Trophoblast cell (in vitro differentiated cells and primary cell): ENCODE results near the gene ADD1.

Experiments used
- DNase-seq, 2 donors: peaks; one replicate each; pipeline ENCODE4 v3.0.0-alpha.2; 2016
- H2AFZ ChIP-seq: 2 replicates; pipeline ENCODE4 v1.6.1; 2013; ENCODE audit warnings: low read length, moderate library complexity, mild to moderate bottlenecking; ENCODE audit not compliant: insufficient read depth, poor library complexity
- H2AK5ac ChIP-seq: 2 replicates; pipeline ENCODE4 v1.6.1; 2013; ENCODE audit warnings: mild to moderate bottlenecking, low read length
- H2BK120ac ChIP-seq: 2 replicates; pipeline ENCODE4 v1.6.1; 2013; ENCODE audit warnings: low read length, mild to moderate bottlenecking, moderate library complexity; ENCODE audit not compliant: insufficient read depth, poor library complexity
- H2BK12ac ChIP-seq: 2 replicates; pipeline ENCODE4 v1.6.1; 2013; ENCODE audit warnings: mild to moderate bottlenecking, low read length, moderate library complexity
- H2BK5ac ChIP-seq: 2 replicates; pipeline ENCODE4 v1.6.1; 2013; ENCODE audit warnings: low read length, low read depth, moderate library complexity, mild to moderate bottlenecking; ENCODE audit not compliant: poor library complexity
- H3K14ac ChIP-seq: 2 replicates; pipeline ENCODE4 v1.6.1; 2013; ENCODE audit warnings: mild to moderate bottlenecking, low read length
- H3K18ac ChIP-seq: 2 replicates; pipeline ENCODE4 v1.6.1; 2013; ENCODE audit warnings: mild to moderate bottlenecking, low read length
- H3K23ac ChIP-seq: 2 replicates; pipeline ENCODE4 v1.6.1; 2013; ENCODE audit warnings: low read length
- H3K27ac ChIP-seq: 2 replicates; pipeline ENCODE4 v1.5.1; 2013; ENCODE audit warnings: low read depth, mild to moderate bottlenecking, inconsistent platforms, low read length, moderate library complexity
- H3K27me3 ChIP-seq: 2 replicates; pipeline ENCODE4 v1.6.1; 2013; ENCODE audit warnings: inconsistent platforms, mild to moderate bottlenecking, low read length, moderate library complexity; ENCODE audit not compliant: insufficient read depth
- H3K36me3 ChIP-seq, 2 experiments: 1 replicate in 1 of 2; 2 replicates in 1 of 2; pipeline ENCODE4 v1.6.1; 2013; ENCODE audit warnings: low read length in 2 of 2, mild to moderate bottlenecking in 2 of 2, moderate library complexity in 1 of 2; ENCODE audit not compliant: insufficient read depth in 2 of 2, control insufficient read depth in 1 of 2
- H3K4ac ChIP-seq: 2 replicates; pipeline ENCODE4 v1.6.1; 2013; ENCODE audit warnings: low read depth, mild to moderate bottlenecking, low read length, moderate library complexity
- H3K4me1 ChIP-seq, 2 experiments: 1 replicate in 1 of 2; 2 replicates in 1 of 2; pipeline ENCODE4 v1.6.1; 2013; ENCODE audit warnings: low read length in 2 of 2, mild to moderate bottlenecking in 2 of 2, moderate library complexity in 1 of 2; ENCODE audit not compliant: insufficient read depth in 2 of 2, control insufficient read depth in 1 of 2
- H3K4me2 ChIP-seq: 2 replicates; pipeline ENCODE4 v1.6.1; 2013; ENCODE audit warnings: inconsistent platforms, mild to moderate bottlenecking, low read length, moderate library complexity
- H3K4me3 ChIP-seq: 2 replicates; pipeline ENCODE4 v1.5.1; 2013; ENCODE audit warnings: mild to moderate bottlenecking, low read depth, low read length, inconsistent platforms
- H3K79me1 ChIP-seq: one replicate; pipeline ENCODE4 v1.6.1; 2013; ENCODE audit warnings: low read length
- H3K79me2 ChIP-seq: 2 replicates; pipeline ENCODE4 v1.6.1; 2013; ENCODE audit warnings: low read length, mild to moderate bottlenecking; ENCODE audit not compliant: control insufficient read depth, insufficient read depth, poor library complexity
- H3K9ac ChIP-seq: 2 replicates; pipeline ENCODE4 v1.6.1; 2013; ENCODE audit warnings: mild to moderate bottlenecking, low read length
- H3K9me3 ChIP-seq: 2 replicates; pipeline ENCODE4 v1.6.1; 2013; ENCODE audit warnings: low read depth, mild to moderate bottlenecking, control low read depth, inconsistent platforms, low read length; ENCODE audit not compliant: insufficient read depth
- H4K12ac ChIP-seq: 2 replicates; pipeline ENCODE4 v1.6.1; 2013; ENCODE audit warnings: low read depth, mild to moderate bottlenecking, low read length, moderate library complexity
- H4K8ac ChIP-seq: 2 replicates; pipeline ENCODE4 v1.6.1; 2013; ENCODE audit warnings: low read depth, mild to moderate bottlenecking, low read length, moderate library complexity
- H4K91ac ChIP-seq: one replicate; pipeline ENCODE4 v1.6.1; 2013; ENCODE audit warnings: low read depth, mild to moderate bottlenecking, low read length, moderate library complexity
- WGBS: extraction: QIAGEN DNeasy Blood & Tissue Kit; methylation state at CpG from one replicate; pipeline ENCODE4 v1.1.7; 2013; ENCODE audit warnings: missing lambda C conversion rate; ENCODE audit not compliant: insufficient read length, insufficient coverage; ENCODE audit errors: extremely low coverage; 5-methylcytosine and 5-hydroxymethylcytosine counted together

Gene ADD1

DNA sequence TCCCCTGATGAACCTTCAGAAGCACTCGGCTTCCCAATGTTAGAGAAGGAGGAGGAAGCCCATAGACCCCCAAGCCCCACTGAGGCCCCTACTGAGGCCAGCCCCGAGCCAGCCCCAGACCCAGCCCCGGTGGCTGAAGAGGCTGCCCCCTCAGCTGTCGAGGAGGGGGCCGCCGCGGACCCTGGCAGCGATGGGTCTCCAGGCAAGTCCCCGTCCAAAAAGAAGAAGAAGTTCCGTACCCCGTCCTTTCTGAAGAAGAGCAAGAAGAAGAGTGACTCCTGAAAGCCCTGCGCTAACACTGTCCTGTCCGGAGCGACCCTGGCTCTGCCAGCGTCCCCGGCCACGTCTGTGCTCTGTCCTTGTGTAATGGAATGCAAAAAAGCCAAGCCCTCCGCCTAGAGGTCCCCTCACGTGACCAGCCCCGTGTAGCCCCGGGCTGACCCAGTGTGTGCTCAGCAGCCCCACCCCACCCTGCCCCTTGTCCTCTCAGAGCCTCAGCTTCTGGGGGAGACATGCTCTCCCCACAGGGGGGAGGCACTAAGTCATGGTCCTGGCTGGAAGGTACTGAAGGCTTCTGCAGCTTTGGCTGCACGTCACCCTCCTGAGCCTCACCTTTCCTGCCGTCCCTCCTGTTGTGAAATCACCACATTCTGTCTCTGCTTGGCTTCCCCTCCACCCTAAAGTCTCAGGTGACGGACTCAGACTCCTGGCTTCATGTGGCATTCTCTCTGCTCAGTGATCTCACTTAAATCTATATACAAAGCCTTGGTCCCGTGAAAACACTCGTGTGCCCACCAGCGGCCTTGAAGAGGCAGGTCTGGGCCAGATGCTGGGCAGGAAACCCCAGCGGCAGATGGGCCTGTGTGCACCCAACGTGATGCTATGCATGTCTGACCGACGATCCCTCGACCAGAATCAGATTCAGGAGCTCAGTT, 84.9 kb downstream of the ADD1 start:
- H3K27ac ChIP-seq: peak overlapping the region; percentile 28
- no peak overlapping the region for H2BK5ac ChIP-seq
- no peak overlapping the region for H2AK5ac ChIP-seq
- H4K8ac ChIP-seq: peak overlapping the region; percentile 8
- peaks cover 74 to 82% of the 10 kb centered on the region in 2 experiments for H3K36me3 ChIP-seq
- H3K18ac ChIP-seq: no peak overlapping the region
- H3K79me1 ChIP-seq: no peaks in the 10 kb centered on the region
- no peak overlapping the region for H3K9ac ChIP-seq
- no peak overlapping the region for H3K14ac ChIP-seq
- no peak overlapping the region for H2BK12ac ChIP-seq
- no peak overlapping the region for H3K4me2 ChIP-seq
- no peak overlapping the region for H2AFZ ChIP-seq
- H3K79me2 ChIP-seq: no peaks in the 10 kb centered on the region
- H3K23ac ChIP-seq: no peak overlapping the region
- peak overlapping the region; percentile 30 for H3K4ac ChIP-seq
- no peak overlapping the region for H4K12ac ChIP-seq
- no peaks in the 10 kb centered on the region for H3K27me3 ChIP-seq
- H3K9me3 ChIP-seq: peaks cover 3% of the 10 kb centered on the region
- peaks cover 9 to 18% of the 10 kb centered on the region in 2 experiments for H3K4me1 ChIP-seq
- no peak overlapping the region for H2BK120ac ChIP-seq
- no CpG with 5 or more reads among the region's 32 CpGs for WGBS
- peak overlapping the region; percentile 17 for H4K91ac ChIP-seq
- peak in 1 of 2 donors; percentile 52 for DNase-seq
- H3K4me3 ChIP-seq: no peak overlapping the region

DNA sequence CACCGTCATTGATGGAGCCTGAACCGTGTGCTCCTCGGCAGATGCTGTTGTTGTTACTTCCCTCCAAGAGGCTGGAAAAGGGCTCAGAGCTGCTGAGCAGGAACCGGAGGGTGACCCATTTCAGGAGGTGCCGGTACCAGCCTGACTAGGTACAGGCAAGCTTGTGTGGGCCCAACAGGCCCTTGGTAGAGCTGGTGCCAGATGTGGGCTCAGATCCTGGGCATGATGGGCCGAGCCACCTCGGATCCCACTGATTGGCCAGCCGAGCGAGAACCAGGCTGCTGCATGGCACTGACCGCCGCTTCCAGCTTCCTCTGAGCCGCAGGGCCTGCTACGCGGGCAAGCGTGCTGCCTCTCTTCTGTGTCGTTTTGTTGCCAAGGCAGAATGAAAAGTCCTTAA, 85.8 kb downstream of the ADD1 start:
- H3K14ac ChIP-seq: no peak overlapping the region
- H3K4me2 ChIP-seq: no peak overlapping the region
- H2BK5ac ChIP-seq: no peak overlapping the region
- no peak overlapping the region for H2BK12ac ChIP-seq
- peaks cover 11 to 19% of the 10 kb centered on the region in 2 experiments for H3K4me1 ChIP-seq
- no peak overlapping the region for H3K4ac ChIP-seq
- no peak overlapping the region for H3K27ac ChIP-seq
- no peak overlapping the region for H2BK120ac ChIP-seq
- H3K18ac ChIP-seq: no peak overlapping the region
- H3K9me3 ChIP-seq: peaks cover 3% of the 10 kb centered on the region
- no peaks in the 10 kb centered on the region for H3K27me3 ChIP-seq
- H4K91ac ChIP-seq: no peak overlapping the region
- H3K4me3 ChIP-seq: no peak overlapping the region
- no peak overlapping the region for H2AK5ac ChIP-seq
- peaks cover 70 to 73% of the 10 kb centered on the region in 2 experiments for H3K36me3 ChIP-seq
- no peak overlapping the region for H3K23ac ChIP-seq
- no peaks in the 10 kb centered on the region for H3K79me1 ChIP-seq
- no peak overlapping the region for H4K12ac ChIP-seq
- H3K9ac ChIP-seq: no peak overlapping the region
- no peak overlapping the region for H4K8ac ChIP-seq
- peaks cover 3% of the 10 kb centered on the region for H3K79me2 ChIP-seq
- WGBS: no CpG with 5 or more reads among the region's 16 CpGs
- H2AFZ ChIP-seq: no peak overlapping the region
- no peak for DNase-seq

DNA sequence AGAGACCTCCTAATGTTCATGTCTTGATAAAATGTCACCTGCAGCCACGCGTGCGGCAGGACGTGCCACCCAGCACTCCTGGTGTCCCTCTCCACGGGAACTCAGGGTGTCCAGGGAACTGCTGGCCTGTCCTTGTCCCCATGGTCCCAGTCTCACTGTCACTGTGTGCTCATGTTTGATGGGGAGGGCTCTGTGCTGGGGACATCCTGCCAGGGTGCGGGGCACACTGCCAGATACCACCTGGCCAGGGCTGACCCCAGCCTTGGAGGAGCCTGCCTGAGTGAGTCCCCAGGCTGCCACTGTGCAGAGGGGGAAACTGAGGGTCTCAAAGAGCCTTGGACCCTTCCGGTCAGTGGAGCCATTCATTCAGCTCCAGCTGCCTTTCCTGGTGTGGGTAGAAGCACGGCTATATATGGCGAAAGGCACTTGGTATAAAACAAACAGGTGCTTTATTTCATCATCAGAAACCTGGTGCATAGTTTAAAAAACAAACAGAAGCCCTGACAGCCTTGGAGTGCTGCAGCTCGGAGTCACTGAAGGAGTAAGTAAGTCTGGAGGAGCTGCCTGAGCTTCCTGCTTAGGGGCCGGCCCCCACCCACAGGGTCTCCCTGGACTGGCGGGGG, 86.6 kb downstream of the ADD1 start:
- no peak overlapping the region for H3K27ac ChIP-seq
- H3K36me3 ChIP-seq: peaks cover 66 to 67% of the 10 kb centered on the region in 2 experiments
- H3K79me2 ChIP-seq: peaks cover 7% of the 10 kb centered on the region
- peak in 1 of 2 donors; percentile 29 for DNase-seq
- H3K23ac ChIP-seq: no peak overlapping the region
- no peak overlapping the region for H4K91ac ChIP-seq
- H4K12ac ChIP-seq: no peak overlapping the region
- H2AK5ac ChIP-seq: no peak overlapping the region
- H3K79me1 ChIP-seq: peaks cover 4% of the 10 kb centered on the region
- H3K4me3 ChIP-seq: no peak overlapping the region
- H2BK120ac ChIP-seq: no peak overlapping the region
- H3K18ac ChIP-seq: no peak overlapping the region
- H2BK12ac ChIP-seq: no peak overlapping the region
- no peak overlapping the region for H4K8ac ChIP-seq
- H3K14ac ChIP-seq: no peak overlapping the region
- WGBS: no CpG with 5 or more reads among the region's 12 CpGs
- H2AFZ ChIP-seq: no peak overlapping the region
- peaks cover 11 to 19% of the 10 kb centered on the region in 2 experiments for H3K4me1 ChIP-seq
- peaks cover 3% of the 10 kb centered on the region for H3K9me3 ChIP-seq
- no peak overlapping the region for H3K4me2 ChIP-seq
- H3K9ac ChIP-seq: no peak overlapping the region
- H3K4ac ChIP-seq: no peak overlapping the region
- H2BK5ac ChIP-seq: no peak overlapping the region
- no peaks in the 10 kb centered on the region for H3K27me3 ChIP-seq

DNA sequence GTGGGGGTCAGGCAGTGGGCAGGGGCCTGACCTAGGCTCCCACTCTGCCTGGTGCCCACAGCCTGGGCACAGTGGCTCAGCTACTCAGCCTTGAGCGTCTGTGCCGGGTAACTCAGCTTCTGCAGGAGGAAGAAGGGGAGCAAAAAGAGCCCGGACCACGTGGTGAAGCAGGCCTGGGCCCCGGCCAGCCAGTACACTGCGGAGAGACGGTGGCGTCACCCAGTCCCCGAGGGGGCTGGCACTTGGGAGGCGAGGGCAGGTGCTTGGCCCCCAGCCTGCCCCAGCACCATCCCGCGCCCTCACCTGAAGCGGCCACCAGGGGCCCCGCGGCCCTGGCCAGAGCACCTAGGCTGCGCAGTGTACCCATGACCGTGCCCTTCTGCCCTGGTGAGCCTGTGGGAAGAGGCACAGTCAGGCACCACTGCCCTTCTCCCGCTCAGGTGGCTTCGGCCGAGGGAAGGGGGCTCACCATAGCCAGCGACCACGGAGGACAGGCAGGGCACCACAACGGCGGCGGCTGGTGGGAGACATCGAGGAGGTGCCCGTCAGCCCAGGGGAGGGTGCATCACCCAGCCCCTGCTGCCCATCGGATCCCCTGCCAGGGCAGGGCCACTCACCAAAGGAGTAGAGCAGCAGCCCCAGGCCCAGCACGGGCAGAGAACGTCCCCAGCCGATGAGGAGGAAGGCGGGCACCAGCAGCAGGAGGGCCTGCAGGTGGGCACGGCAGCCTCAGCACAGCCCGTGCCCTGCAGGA, 87.3 kb downstream of the ADD1 start:
- Histone ChIP-seq H2AFZ (no peak overlapping the region), H2AK5ac (no peak overlapping the region), H3K27me3 (no peaks in the 10 kb centered on the region), H4K12ac (no peak overlapping the region), H3K4me1 (peaks cover 15 to 23% of the 10 kb centered on the region in 2 experiments), H3K18ac (no peak overlapping the region), H3K9ac (no peak overlapping the region), H3K27ac (no peak overlapping the region), H2BK12ac (no peak overlapping the region), H3K4me3 (no peak overlapping the region), H3K79me2 (peaks cover 7% of the 10 kb centered on the region), H3K9me3 (peaks cover 3% of the 10 kb centered on the region), H3K79me1 (peaks cover 4% of the 10 kb centered on the region), H3K4ac (no peak overlapping the region), H2BK120ac (no peak overlapping the region), H3K14ac (no peak overlapping the region), H4K8ac (no peak overlapping the region), H3K36me3 (peaks cover 60 to 62% of the 10 kb centered on the region in 2 experiments), H3K4me2 (no peak overlapping the region), H3K23ac (no peak overlapping the region), H2BK5ac (no peak overlapping the region), H4K91ac (no peak overlapping the region)
- no CpG with 5 or more reads among the region's 34 CpGs for WGBS
- DNase-seq: no peak
